ENCODE measurements around the gene ARL6IP6. TPM values are rescaled to one million over a fixed set of nuclear protein-coding genes. Genes with fewer than 3 reads are reported as not detected.

The ARL6IP6 gene
- polyA plus RNA-seq, 1 experiment = 7.9 TPM

- POLR2A ChIA-PET = no interaction called here
- DNase-seq (ENCODE audit: low read depth) = no peak
- Histone ChIP-seq H3K4me3 (ENCODE audit: low read depth, low read length) (no peak overlapping the region), H3K36me3 (ENCODE audit: control insufficient read depth, insufficient read depth, low read length) (peaks cover 5% of the 10 kb centered on the region), H3K27me3 (ENCODE audit: control insufficient read depth, insufficient read depth, low read length) (no peaks in the 10 kb centered on the region)
- CTCF ChIA-PET = no interaction called here
- TF ChIP-seq CTCF (IDR thresholded peaks at IDR 0.05; ENCODE audit: insufficient read depth, low read depth, low read length) = no peak
Measured at GRCh38 chr2:152683400-152683799, 35.0 kb upstream of the ARL6IP6 start.

- no peak overlapping the region for H3K4me3 ChIP-seq (ENCODE audit: low read depth, low read length)
- peaks cover 3% of the 10 kb centered on the region for H3K36me3 ChIP-seq (ENCODE audit: control insufficient read depth, insufficient read depth, low read length)
- no peak for TF ChIP-seq CTCF (IDR thresholded peaks at IDR 0.05; ENCODE audit: insufficient read depth, low read depth, low read length)
- ChIA-PET POLR2A (no interaction called here), CTCF (no interaction called here)
- no peak for DNase-seq (ENCODE audit: low read depth)
- H3K27me3 ChIP-seq (ENCODE audit: control insufficient read depth, insufficient read depth, low read length) = no peaks in the 10 kb centered on the region
Measured at GRCh38 chr2:152686321-152686720, 32.1 kb upstream of the ARL6IP6 start.

GRCh38 chr2:152693033-152693432, 25.4 kb upstream of the ARL6IP6 start:
- ChIA-PET POLR2A (no interaction called here), CTCF (no interaction called here)
- DNase-seq (ENCODE audit: low read depth) = no peak
- no peak for TF ChIP-seq CTCF (IDR thresholded peaks at IDR 0.05; ENCODE audit: insufficient read depth, low read depth, low read length)
- Histone ChIP-seq H3K36me3 (ENCODE audit: control insufficient read depth, insufficient read depth, low read length) (no peaks in the 10 kb centered on the region), H3K27me3 (ENCODE audit: control insufficient read depth, insufficient read depth, low read length) (no peaks in the 10 kb centered on the region), H3K4me3 (ENCODE audit: low read depth, low read length) (no peak overlapping the region)

GRCh38 chr2:152694161-152694661, 24.2 kb upstream of the ARL6IP6 start:
- CTCF ChIA-PET = interaction anchor here (1.1 kb wide), 1 partner anchor 56 kb away, joined by 3 read pairs; no protein-coding TSS in a partner anchor
- TF ChIP-seq CTCF (IDR thresholded peaks at IDR 0.05; ENCODE audit: insufficient read depth, low read depth, low read length) = no peak
- POLR2A ChIA-PET = no interaction called here
- no peak for DNase-seq (ENCODE audit: low read depth)
- no peaks in the 10 kb centered on the region for H3K36me3 ChIP-seq (ENCODE audit: control insufficient read depth, insufficient read depth, low read length)
- H3K4me3 ChIP-seq (ENCODE audit: low read depth, low read length) = no peak overlapping the region
- H3K27me3 ChIP-seq (ENCODE audit: control insufficient read depth, insufficient read depth, low read length) = no peaks in the 10 kb centered on the region

- no peaks in the 10 kb centered on the region for H3K27me3 ChIP-seq (ENCODE audit: control insufficient read depth, insufficient read depth, low read length)
- DNase-seq (ENCODE audit: low read depth) = no peak
- ChIA-PET POLR2A (no interaction called here), CTCF (no interaction called here)
- H3K4me3 ChIP-seq (ENCODE audit: low read depth, low read length) = no peak overlapping the region
- no peak for TF ChIP-seq CTCF (IDR thresholded peaks at IDR 0.05; ENCODE audit: insufficient read depth, low read depth, low read length)
- no peaks in the 10 kb centered on the region for H3K36me3 ChIP-seq (ENCODE audit: control insufficient read depth, insufficient read depth, low read length)
Measured at GRCh38 chr2:152695763-152696162, 22.7 kb upstream of the ARL6IP6 start.
